GM12873 (cell line): ENCODE data around the gene TPRG1.

Experiments
- CTCF ChIP-seq: IDR thresholded peaks from 2 replicates; pipeline ENCODE4 v1.5.1; 2012; ENCODE audit warnings: low read depth, mild to moderate bottlenecking, moderate library complexity, low read length, control low read depth; ENCODE audit not compliant: insufficient read depth; ENCODE audit errors: missing control alignments

Gene TPRG1

GRCh38 chr3:189210251-189210770 lies 38.5 kb downstream of the TPRG1 start:
- no peak for TF ChIP-seq CTCF

- no peak for TF ChIP-seq CTCF
These were observed 40.9 kb downstream of the TPRG1 start for GRCh38 chr3:189212681-189213080.

- TF ChIP-seq CTCF, result no peak
These were observed 42.9 kb downstream of the TPRG1 start for GRCh38 chr3:189214651-189215050.

- TF ChIP-seq CTCF, result no peak
These were observed 51.3 kb downstream of the TPRG1 start for GRCh38 chr3:189222927-189223636.

GRCh38 chr3:189225431-189225830 lies 53.7 kb downstream of the TPRG1 start:
- no peak for TF ChIP-seq CTCF

- TF ChIP-seq CTCF, result no peak
These were observed 55.5 kb downstream of the TPRG1 start for GRCh38 chr3:189227249-189227648.

GRCh38 chr3:189229196-189229828 lies 57.5 kb downstream of the TPRG1 start:
- TF ChIP-seq CTCF, result no peak
